Erythroblast (primary cell): Measurements from ENCODE around the gene LY9.
A peak's percentile ranks its signal among the peaks of the same experiment; 100 is the strongest.
"Not testable (repeated sequence)": the region's sequence is repeated elsewhere in the genome, so short reads cannot be mapped to it uniquely, and the experiment has no call there.

ENCODE experiments used
- DNase-seq, 2 experiments: peaks; one replicate each; lab custom pipeline; 2025; lab: John Stamatoyannopoulos, UW
- GATA1 ChIP-seq: IDR thresholded peaks from 2 replicates; pipeline ENCODE4 v1.6.1; 2011; ENCODE audit warnings: low read depth, mild to moderate bottlenecking, control low read depth, low read length, moderate library complexity
- POLR2A ChIP-seq: IDR thresholded peaks from 2 replicates; pipeline ENCODE4 v1.6.1; 2011; ENCODE audit warnings: mild to moderate bottlenecking, low read length

The LY9 gene

GRCh38 chr1:160863061-160863773 is 67.2 kb downstream of the LY9 start:
- no peak for TF ChIP-seq GATA1
- no peak for TF ChIP-seq POLR2A
- DNase-seq = no peak

- no peak for TF ChIP-seq POLR2A
- no peak for TF ChIP-seq GATA1
- no peak for DNase-seq
Measured at GRCh38 chr1:160863774-160864131, 67.8 kb downstream of the LY9 start.

GRCh38 chr1:160864173-160864572 is 68.2 kb downstream of the LY9 start:
- TF ChIP-seq POLR2A (no peak), GATA1 (no peak)
- DNase-seq = no peak

GRCh38 chr1:160865337-160865736 is 69.4 kb downstream of the LY9 start:
- peak; percentile 22 to 29 for DNase-seq
- TF ChIP-seq POLR2A (no peak), GATA1 (no peak)

- no peak for DNase-seq
Measured at GRCh38 chr1:160866001-160866694, 70.2 kb downstream of the LY9 start.

GRCh38 chr1:160866695-160867260 is 70.8 kb downstream of the LY9 start:
- DNase-seq = no peak
- TF ChIP-seq POLR2A = no peak
- TF ChIP-seq GATA1 = no peak

More at GRCh38 chr1:160866001-160866694, 70.2 kb downstream of the LY9 start:
- TF ChIP-seq GATA1 = no peak
- no peak for TF ChIP-seq POLR2A

GRCh38 chr1:160867651-160868050 is 71.7 kb downstream of the LY9 start:
- not testable (repeated sequence) for DNase-seq

- DNase-seq = no peak
- TF ChIP-seq POLR2A (no peak), GATA1 (no peak)
Measured at GRCh38 chr1:160868141-160868540, 72.2 kb downstream of the LY9 start.

- DNase-seq = no peak
Measured at GRCh38 chr1:160874935-160875334, 79.0 kb downstream of the LY9 start.

GRCh38 chr1:160875591-160875990 is 79.6 kb downstream of the LY9 start:
- not testable (repeated sequence) for DNase-seq

More at GRCh38 chr1:160874935-160875334, 79.0 kb downstream of the LY9 start:
- TF ChIP-seq GATA1 (no peak), POLR2A (no peak)

GRCh38 chr1:160876311-160876710 is 80.3 kb downstream of the LY9 start:
- DNase-seq = no peak
- TF ChIP-seq POLR2A = no peak
- TF ChIP-seq GATA1 = no peak

- DNase-seq = peak; percentile 18 to 22
- no peak for TF ChIP-seq GATA1
- TF ChIP-seq POLR2A = no peak
Measured at GRCh38 chr1:160877221-160877620, 81.2 kb downstream of the LY9 start.
